CD4-positive, alpha-beta T cell (primary cell): ENCODE measurements around the gene GPR160. TPM values are rescaled to one million over a fixed set of nuclear protein-coding genes. Genes with fewer than 3 reads are reported as not detected.

Experiments used
- ATAC-seq: fragments of 200-7000 bp; cut with Tn5 transposase; one replicate; pipeline ENCODE4 v1.10.0; 2022; ENCODE audit warnings: mild to moderate bottlenecking; ENCODE audit not compliant: poor library complexity
- CTCF ChIA-PET: fragments of 350-600 bp; sonication (Branson Sonifier 250); formaldehyde crosslinking; loops from one replicate; lab custom pipeline; 2021; ENCODE audit warnings: antibody characterized with exemption, inconsistent platforms; lab: Charles Lee
- POLR2A ChIA-PET: fragments of 350-600 bp; sonication (Branson Sonifier 250); formaldehyde crosslinking; loops from one replicate; lab custom pipeline; 2021; ENCODE audit warnings: antibody characterized with exemption, inconsistent platforms; lab: Charles Lee
- DNase-seq, 14 experiments: peaks; one replicate each; pipeline ENCODE4 v3.0.0-alpha.2; 2013 to 2020; ENCODE audit warnings: mixed read lengths in 2 of 14
- H3K27ac ChIP-seq, 2 donors: one replicate each; pipeline versions ENCODE4 v1.5.1 to v1.7.0; 2013; ENCODE audit warnings: low read length in 2 of 2, low read depth in 1 of 2, mild to moderate bottlenecking in 1 of 2
- H3K27me3 ChIP-seq, 2 experiments: 1 replicate in 1 of 2; 2 replicates in 1 of 2; pipeline versions ENCODE4 v1.6.1 to v1.7.0; 2013; ENCODE audit warnings: low read length in 2 of 2, control low read depth in 1 of 2, mild to moderate bottlenecking in 1 of 2, moderate library complexity in 1 of 2; ENCODE audit not compliant: insufficient read depth in 2 of 2, control insufficient read depth in 1 of 2
- H3K36me3 ChIP-seq: one replicate; pipeline ENCODE4 v1.6.1; 2013; ENCODE audit warnings: low read length, control low read depth; ENCODE audit not compliant: insufficient read depth
- H3K4me1 ChIP-seq: one replicate; pipeline ENCODE4 v1.6.1; 2013; ENCODE audit warnings: low read length, control low read depth; ENCODE audit not compliant: insufficient read depth
- H3K4me3 ChIP-seq: one replicate; pipeline ENCODE4 v1.5.1; 2013; ENCODE audit warnings: mild to moderate bottlenecking, low read length, moderate library complexity
- H3K9me3 ChIP-seq, 2 experiments: 1 replicate in 1 of 2; 2 replicates in 1 of 2; pipeline versions ENCODE4 v1.6.1 to v1.7.0; 2013; ENCODE audit warnings: low read length in 2 of 2, mild to moderate bottlenecking in 2 of 2, control low read depth in 1 of 2, moderate library complexity in 1 of 2; ENCODE audit not compliant: control insufficient read depth in 1 of 2, insufficient read depth in 1 of 2
- H3K27ac Mint-ChIP-seq: one replicate; pipeline ENCODE4 v1.8.0; 2020; ENCODE audit warnings: mixed read lengths
- H3K27me3 Mint-ChIP-seq: one replicate; pipeline ENCODE4 v1.8.0; 2021; ENCODE audit warnings: mixed read lengths
- H3K36me3 Mint-ChIP-seq: one replicate; pipeline ENCODE4 v1.8.0; 2021; ENCODE audit warnings: low read depth, mixed read lengths
- H3K4me1 Mint-ChIP-seq: one replicate; pipeline ENCODE4 v1.8.0; 2021; ENCODE audit warnings: low read depth, mixed read lengths
- H3K4me3 Mint-ChIP-seq: one replicate; pipeline ENCODE4 v1.8.0; 2020; ENCODE audit warnings: mild to moderate bottlenecking, mixed read lengths
- H3K9me3 Mint-ChIP-seq: one replicate; pipeline ENCODE4 v1.8.0; 2020; ENCODE audit warnings: mixed read lengths
- intact Hi-C, 2 experiments: fragments of 100-400 bp; cut with DNase I in 1 of 2; cut with micrococcal nuclease in 1 of 2; formaldehyde crosslinking; loops; one replicate each; pipeline versions ENCODE4 v1.15.1 to v1.9.0; 2023 to 2025; cut with DNase I, micrococcal nuclease
- total RNA-seq, 174 experiments: library from RNA in 2 of 174; stranded (reverse) in 2 of 174; gene quantifications; one replicate each; pipeline ENCODE4 v1.2.3 and lab custom pipeline; 2021 to 2026
- TF ChIP-seq, protein P1 (sequence below): fragments of 200-600 bp; IDR thresholded peaks from one replicate; pipeline ENCODE4 v1.8.0; 2022; ENCODE audit warnings: antibody characterized with exemption, mild to moderate bottlenecking

GPR160 gene
- total RNA-seq, 2 experiments from 2014 or later = 5.7 TPM

- H3K27me3 Mint-ChIP-seq = no peaks in the 10 kb centered on the region
- Histone ChIP-seq H3K4me3 (no peak overlapping the region), H3K27me3 (no peaks in the 10 kb centered on the region), H3K9me3 (peaks cover 4 to 7% of the 10 kb centered on the region in 2 experiments), H3K4me1 (peaks cover 13% of the 10 kb centered on the region), H3K27ac (peak overlapping the region in 1 of 2 donors; percentile 13), H3K36me3 (peaks cover 38% of the 10 kb centered on the region)
- H3K4me1 Mint-ChIP-seq = peaks cover 44% of the 10 kb centered on the region
- POLR2A ChIA-PET = interaction anchor here (0.6 to 1.9 kb wide), 5 partner anchors 18 to 95 kb away, joined by 3 to 9 read pairs (median 3); partner anchors contain the start of gene PHC3
- DNase-seq (peak in 4 of 14 experiments; percentile 13 to 45 (median 30)), ATAC-seq (peak; percentile 41)
- TF ChIP-seq, protein P1, sequence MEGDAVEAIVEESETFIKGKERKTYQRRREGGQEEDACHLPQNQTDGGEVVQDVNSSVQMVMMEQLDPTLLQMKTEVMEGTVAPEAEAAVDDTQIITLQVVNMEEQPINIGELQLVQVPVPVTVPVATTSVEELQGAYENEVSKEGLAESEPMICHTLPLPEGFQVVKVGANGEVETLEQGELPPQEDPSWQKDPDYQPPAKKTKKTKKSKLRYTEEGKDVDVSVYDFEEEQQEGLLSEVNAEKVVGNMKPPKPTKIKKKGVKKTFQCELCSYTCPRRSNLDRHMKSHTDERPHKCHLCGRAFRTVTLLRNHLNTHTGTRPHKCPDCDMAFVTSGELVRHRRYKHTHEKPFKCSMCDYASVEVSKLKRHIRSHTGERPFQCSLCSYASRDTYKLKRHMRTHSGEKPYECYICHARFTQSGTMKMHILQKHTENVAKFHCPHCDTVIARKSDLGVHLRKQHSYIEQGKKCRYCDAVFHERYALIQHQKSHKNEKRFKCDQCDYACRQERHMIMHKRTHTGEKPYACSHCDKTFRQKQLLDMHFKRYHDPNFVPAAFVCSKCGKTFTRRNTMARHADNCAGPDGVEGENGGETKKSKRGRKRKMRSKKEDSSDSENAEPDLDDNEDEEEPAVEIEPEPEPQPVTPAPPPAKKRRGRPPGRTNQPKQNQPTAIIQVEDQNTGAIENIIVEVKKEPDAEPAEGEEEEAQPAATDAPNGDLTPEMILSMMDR = no peak
- H3K4me3 Mint-ChIP-seq = peak overlapping the region; percentile 13
- H3K27ac Mint-ChIP-seq = peak overlapping the region; percentile 54
- peaks cover 67% of the 10 kb centered on the region for H3K36me3 Mint-ChIP-seq
- no peaks in the 10 kb centered on the region for H3K9me3 Mint-ChIP-seq
- intact Hi-C loops = loop anchor here in 1 of 2 experiments (5.0 kb wide), 2 partner anchors 39 to 54 kb away; partner anchors contain the start of gene PHC3
- CTCF ChIA-PET = interaction anchor here (1.2 kb wide), 1 partner anchor 60 kb away, joined by 4 read pairs; no protein-coding TSS in a partner anchor
Observed at GRCh38 chr3:170128259-170128976, 90.6 kb downstream of the GPR160 start.

GRCh38 chr3:170128977-170129431, 91.2 kb downstream of the GPR160 start:
- intact Hi-C loops = loop anchor here in 1 of 2 experiments (5.0 kb wide), 2 partner anchors 38 to 53 kb away; partner anchors contain the start of gene PHC3
- peak overlapping the region in 1 of 2 donors; percentile 13 for H3K27ac ChIP-seq
- peaks cover 72% of the 10 kb centered on the region for H3K36me3 Mint-ChIP-seq

GRCh38 chr3:170130532-170130931, 92.7 kb downstream of the GPR160 start:
- H3K4me3 ChIP-seq = no peak overlapping the region

More at GRCh38 chr3:170128977-170129431, 91.2 kb downstream of the GPR160 start:
- H3K27me3 ChIP-seq = no peaks in the 10 kb centered on the region
- peaks cover 13% of the 10 kb centered on the region for H3K4me1 ChIP-seq
- ATAC-seq (peak; percentile 21), DNase-seq (peak in 2 of 14 experiments; percentile 2 to 18)
- peak overlapping the region; percentile 6 for H3K4me3 Mint-ChIP-seq
- TF ChIP-seq, protein P1 = no peak
- ChIA-PET POLR2A (interaction anchor here (0.6 to 1.9 kb wide), 5 partner anchors 17 to 94 kb away, joined by 3 to 9 read pairs (median 3); partner anchors contain the start of gene PHC3), CTCF (interaction anchor here (1.2 kb wide), 1 partner anchor 60 kb away, joined by 4 read pairs; no protein-coding TSS in a partner anchor)
- H3K9me3 ChIP-seq = peaks cover 4 to 10% of the 10 kb centered on the region in 2 experiments
- peaks cover 3% of the 10 kb centered on the region for H3K9me3 Mint-ChIP-seq
- no peaks in the 10 kb centered on the region for H3K27me3 Mint-ChIP-seq
- peak overlapping the region; percentile 54 for H3K27ac Mint-ChIP-seq
- no peak overlapping the region for H3K4me3 ChIP-seq
- H3K36me3 ChIP-seq = peaks cover 44% of the 10 kb centered on the region
- peaks cover 49% of the 10 kb centered on the region for H3K4me1 Mint-ChIP-seq

More at GRCh38 chr3:170130532-170130931, 92.7 kb downstream of the GPR160 start:
- no peaks in the 10 kb centered on the region for H3K27me3 ChIP-seq
- Mint-ChIP-seq H3K27ac (no peak overlapping the region), H3K4me1 (peaks cover 53% of the 10 kb centered on the region), H3K4me3 (no peak overlapping the region), H3K9me3 (peaks cover 7% of the 10 kb centered on the region), H3K36me3 (peaks cover 79% of the 10 kb centered on the region), H3K27me3 (no peaks in the 10 kb centered on the region)
- intact Hi-C loops = no loop called here
- TF ChIP-seq, protein P1 = no peak
- no peak for DNase-seq
- H3K27ac ChIP-seq = no peak overlapping the region
- H3K36me3 ChIP-seq = peaks cover 58% of the 10 kb centered on the region
- CTCF ChIA-PET = no interaction called here
- POLR2A ChIA-PET = no interaction called here
- no peak for ATAC-seq
- H3K9me3 ChIP-seq = peaks cover 4 to 10% of the 10 kb centered on the region in 2 experiments
- H3K4me1 ChIP-seq = peaks cover 13% of the 10 kb centered on the region
